Measurements from ENCODE around the gene GET3.

- TF ChIP-seq CTCF (IDR thresholded peaks at IDR 0.05; ENCODE audit: low read depth, low read length) = no peak
- no peak for TF ChIP-seq EZH2phosphoT487 (IDR thresholded peaks at IDR 0.05; ENCODE audit: low read depth)
Measured at GRCh38 chr19:12694641-12695040, 42.7 kb upstream of the GET3 start.
